Activated CD8-positive, alpha-beta memory T cell treated with anti-CD3 and anti-CD28 coated beads for 48 hours (primary cell): ENCODE measurements around the gene ERVMER34-1.
A peak's percentile ranks its signal among the peaks of the same experiment; 100 is the strongest.

Experiments
- DNase-seq, 3 experiments: peaks; one replicate each; pipeline ENCODE4 v3.0.0-alpha.2; 2020; ENCODE audit warnings: low read depth in 2 of 3, low spot score in 2 of 3

ERVMER34-1 gene

GRCh38 chr4:52721968-52722815 is 29.0 kb downstream of the ERVMER34-1 start:
- DNase-seq, result peak; percentile 69 to 75 (median 69)

DNA sequence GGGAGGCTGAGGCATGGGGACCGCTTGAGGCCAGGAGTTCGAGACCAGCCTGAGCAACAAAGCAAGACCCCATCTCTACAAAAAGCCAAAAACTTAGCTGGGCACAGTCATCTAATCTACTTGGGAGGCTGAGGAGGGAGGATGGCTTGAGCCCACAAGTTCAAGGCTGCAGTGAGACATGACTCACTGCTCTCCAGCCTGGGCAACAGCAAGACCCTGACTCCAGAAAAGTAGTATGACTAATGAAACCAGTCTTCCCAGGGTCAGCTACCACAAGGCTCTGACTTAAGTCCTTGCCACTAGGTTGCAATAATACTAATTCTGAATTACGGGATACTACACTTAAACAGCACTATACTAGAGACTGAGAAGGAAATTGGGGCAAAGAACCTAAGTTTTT is 33.1 kb downstream of the ERVMER34-1 start:
- no peak for DNase-seq

DNA sequence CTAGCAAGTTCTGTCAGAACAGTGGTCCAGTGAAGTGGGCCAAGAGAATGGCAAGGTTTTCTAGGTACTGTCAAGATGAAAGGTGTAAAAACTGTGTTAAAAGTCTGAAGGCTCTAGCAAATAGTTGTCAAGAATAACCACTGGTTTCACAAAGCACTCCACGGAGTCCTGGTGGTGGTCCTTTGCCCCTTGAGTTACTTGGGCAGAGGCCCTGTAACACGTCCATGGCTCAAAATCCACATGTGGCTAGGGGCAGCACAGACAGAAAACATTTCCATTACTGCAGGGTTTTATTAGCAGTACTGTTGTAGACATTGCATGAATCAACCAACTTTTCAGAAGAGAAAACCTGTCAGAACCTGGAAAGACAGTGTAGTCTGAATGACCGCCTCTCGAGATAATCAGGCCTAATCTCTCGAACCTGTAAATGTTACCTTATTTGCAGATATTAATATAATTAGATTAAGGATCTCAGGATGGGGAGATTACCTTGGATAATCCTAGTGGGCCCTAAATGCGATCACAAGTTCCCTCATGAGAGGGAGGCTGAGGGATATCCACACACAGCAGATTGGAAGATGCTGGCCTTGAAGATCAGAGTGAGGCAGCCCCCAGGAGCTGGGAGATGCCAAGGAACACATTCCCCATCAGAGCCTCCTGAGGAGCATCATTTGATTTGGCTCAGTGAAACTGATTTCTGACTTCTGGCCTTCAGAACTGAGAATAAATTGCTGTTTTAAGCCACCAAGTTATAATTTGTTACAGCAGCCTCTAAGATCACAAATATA is 34.7 kb downstream of the ERVMER34-1 start:
- DNase-seq, result no peak

DNA sequence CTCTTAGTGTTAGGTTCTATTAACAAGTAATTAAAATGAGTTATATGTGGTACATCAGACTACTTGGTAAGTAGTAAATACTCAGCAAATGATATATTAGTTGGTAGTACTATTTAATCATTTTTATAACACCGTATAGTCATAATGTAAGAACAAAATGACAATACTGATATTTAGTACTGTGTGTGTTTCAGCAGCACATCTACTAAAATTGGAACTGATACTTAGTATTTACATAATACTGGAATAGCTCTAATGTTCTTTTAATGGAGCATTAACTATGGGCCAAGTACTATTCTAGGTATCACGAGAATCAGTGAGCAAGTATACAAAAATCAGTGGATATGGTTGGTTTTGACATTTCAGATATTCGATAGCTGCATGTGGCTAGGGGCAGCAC is 35.3 kb downstream of the ERVMER34-1 start:
- no peak for DNase-seq

GRCh38 chr4:52715255-52715897 is 35.8 kb downstream of the ERVMER34-1 start:
- DNase-seq, result no peak

- DNase-seq, result no peak
Measured at GRCh38 chr4:52714597-52715254, 36.5 kb downstream of the ERVMER34-1 start.

DNA sequence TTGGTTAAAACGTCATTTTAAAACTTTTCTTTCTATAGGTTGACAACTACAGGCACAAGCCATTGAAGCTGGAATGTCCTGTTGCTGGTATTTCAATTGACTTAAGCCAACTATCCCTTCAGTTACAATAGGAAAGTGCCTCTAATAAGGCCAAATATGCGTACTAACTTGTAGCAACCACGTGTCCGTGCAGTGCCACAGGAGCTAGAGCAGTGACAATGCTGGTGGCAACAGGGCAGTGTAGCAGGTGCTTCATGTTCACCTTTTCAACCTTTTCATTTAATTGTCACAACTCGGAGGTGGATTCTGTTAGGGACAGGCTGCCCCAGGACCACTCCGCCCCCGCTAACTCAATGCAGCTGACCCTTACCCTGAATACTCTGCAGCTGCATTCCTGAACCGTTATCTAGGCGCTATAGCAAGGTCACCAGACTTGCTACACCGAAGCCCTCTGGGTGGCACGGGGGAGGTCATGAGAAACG is 37.7 kb downstream of the ERVMER34-1 start:
- DNase-seq, result no peak

GRCh38 chr4:52712251-52713130 is 38.7 kb downstream of the ERVMER34-1 start:
- peak; percentile 91 to 96 (median 93) for DNase-seq

GRCh38 chr4:52711834-52712250 is 39.4 kb downstream of the ERVMER34-1 start:
- no peak for DNase-seq

DNA sequence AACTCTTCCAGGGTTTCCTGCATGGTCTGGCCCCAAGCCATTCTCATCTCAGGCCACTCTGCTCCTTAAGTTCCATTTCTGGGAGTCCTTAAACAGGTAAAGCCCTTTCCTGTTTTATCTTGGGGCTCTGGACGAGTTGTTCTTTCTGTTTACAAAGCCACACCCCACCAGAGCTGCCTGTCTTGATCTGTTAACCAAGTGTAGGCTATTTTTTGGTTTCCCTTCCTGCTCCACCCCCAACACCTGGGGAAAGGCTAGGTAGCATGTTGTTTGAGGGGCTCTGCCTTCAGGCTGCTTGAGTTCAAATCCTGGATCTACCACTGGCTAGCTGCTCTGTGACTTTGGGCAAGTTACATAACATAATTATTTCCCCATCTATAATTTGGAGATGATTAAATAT is 40.0 kb downstream of the ERVMER34-1 start:
- DNase-seq, result no peak

DNA sequence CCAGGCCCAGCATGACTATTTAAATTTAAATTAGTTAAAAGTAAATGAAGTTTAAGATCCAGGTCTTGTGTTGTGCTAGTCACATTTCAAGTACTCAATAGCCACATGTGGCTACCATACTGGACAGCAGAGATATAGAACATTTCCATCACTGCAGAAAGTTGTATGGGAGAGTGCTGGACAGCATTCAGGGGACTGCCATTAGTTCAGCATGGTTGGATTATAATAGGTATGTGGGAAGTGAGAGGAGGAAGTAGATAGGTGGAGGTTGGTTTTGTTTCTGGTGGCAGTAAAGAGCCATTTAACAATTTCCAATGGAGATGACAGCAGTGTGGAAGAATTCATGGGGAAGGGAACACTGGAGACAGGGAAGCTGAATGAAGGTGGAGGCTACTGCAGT is 42.1 kb downstream of the ERVMER34-1 start:
- no peak for DNase-seq

- DNase-seq, result no peak
Measured at GRCh38 chr4:52704661-52705060, 46.6 kb downstream of the ERVMER34-1 start.

DNA sequence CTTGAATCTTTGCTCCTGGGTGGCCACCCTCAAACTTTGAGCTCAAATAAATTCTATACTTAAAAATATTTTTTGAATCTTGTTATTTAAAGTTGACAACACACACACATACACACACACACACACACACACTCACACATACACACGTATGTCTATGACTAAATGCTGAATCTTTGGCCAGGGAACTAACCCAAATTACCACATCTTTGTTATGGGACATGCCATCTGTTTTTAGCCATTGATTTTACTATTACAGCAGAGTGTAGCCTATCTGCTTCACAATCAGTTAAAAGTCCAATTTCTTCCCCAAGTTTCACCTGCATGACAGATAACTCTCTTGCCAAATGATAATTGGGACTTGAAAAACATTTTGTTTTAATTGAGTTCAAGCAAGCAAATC is 47.1 kb downstream of the ERVMER34-1 start:
- DNase-seq, result no peak

- DNase-seq, result no peak
Measured at GRCh38 chr4:52701207-52701606, 50.0 kb downstream of the ERVMER34-1 start.

DNA sequence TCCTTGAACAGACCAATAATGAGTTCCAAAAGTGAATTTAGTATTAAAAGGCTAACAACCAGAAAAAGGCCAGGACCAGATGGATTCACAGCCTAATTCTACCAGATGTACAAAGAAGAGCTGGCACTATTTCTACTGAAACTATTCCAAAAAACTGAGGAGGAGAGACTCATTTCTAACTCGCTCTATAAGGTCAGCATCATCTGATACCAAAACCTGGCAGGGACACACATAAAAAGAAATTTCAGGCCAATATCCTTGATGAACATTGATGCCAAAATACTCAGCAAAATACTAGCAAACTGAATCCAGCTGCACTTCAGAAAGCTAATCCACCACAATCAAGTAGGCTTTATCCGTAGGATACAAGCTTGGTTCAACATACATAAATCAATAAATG is 56.3 kb downstream of the ERVMER34-1 start:
- DNase-seq, result no peak

DNA sequence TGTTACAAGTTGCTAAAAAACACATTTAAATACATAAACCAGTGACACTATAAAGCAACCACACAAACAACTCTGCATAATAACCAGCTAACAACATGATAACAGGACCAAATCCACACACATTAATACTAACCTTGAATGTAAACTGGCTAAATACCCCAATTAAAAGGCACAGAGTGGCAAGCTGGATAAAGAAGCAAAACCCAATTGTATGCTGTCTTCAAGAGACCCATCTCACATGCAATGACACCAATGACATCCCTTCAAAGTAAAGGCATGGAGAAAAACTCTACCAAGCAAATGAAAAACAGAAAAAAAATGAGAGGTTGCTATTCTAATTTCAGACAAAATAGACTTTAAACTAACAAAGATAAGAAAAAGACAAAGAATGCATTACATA is 57.7 kb downstream of the ERVMER34-1 start:
- DNase-seq, result no peak
